Thoracic aorta (tissue), 2 donors: Measurements from ENCODE around the gene ANKFY1. TPM values are rescaled to one million over a fixed set of nuclear protein-coding genes. Genes with fewer than 3 reads are reported as not detected.
"Not testable (repeated sequence)": the region's sequence is repeated elsewhere in the genome, so short reads cannot be mapped to it uniquely, and the experiment has no call there.

Source experiments
- ATAC-seq: fragments of 150-250 bp; one replicate; pipeline ENCODE4 v1.8.0; 2017; ENCODE audit warnings: low read depth; ENCODE audit not compliant: insufficient number of reproducible peaks, low FRiP score
- DNase-seq: peaks from one replicate; pipeline ENCODE4 v3.0.0-alpha.2; 2020; ENCODE audit warnings: low spot score
- H3K27ac ChIP-seq, 2 donors: fragments of 200-600 bp; sonication (generic); 1 replicate in 1 of 2; 2 replicates in 1 of 2; pipeline ENCODE4 v1.5.1; 2016; ENCODE audit warnings: mild to moderate bottlenecking in 2 of 2, moderate library complexity in 2 of 2
- H3K27me3 ChIP-seq: fragments of 200-600 bp; sonication (generic); replicated peaks from 2 replicates; pipeline ENCODE4 v1.6.0; 2016; ENCODE audit warnings: mild to moderate bottlenecking; ENCODE audit not compliant: insufficient read depth
- H3K36me3 ChIP-seq: fragments of 200-600 bp; sonication (generic); one replicate; pipeline ENCODE4 v1.5.1; 2016
- H3K4me1 ChIP-seq, 2 donors: fragments of 200-600 bp; sonication (generic); 1 replicate in 1 of 2; 2 replicates in 1 of 2; pipeline versions ENCODE4 v1.5.1 to v1.6.0; 2016; ENCODE audit warnings: low read depth in 2 of 2, mild to moderate bottlenecking in 1 of 2; ENCODE audit not compliant: control insufficient read depth in 1 of 2
- H3K4me3 ChIP-seq: fragments of 200-600 bp; sonication (generic); 2 replicates; pipeline ENCODE4 v1.5.1; 2016; ENCODE audit warnings: mild to moderate bottlenecking
- H3K9me3 ChIP-seq: fragments of 200-600 bp; sonication (generic); 2 replicates; pipeline ENCODE4 v1.5.1; 2016
- total RNA-seq, 2 donors: library from RNA; depleted of rRNA; stranded (reverse); fragments of >200 nt; gene quantifications; one replicate each; pipeline versions ENCODE4 v1.1.0 to v1.2.3, GENCODE V29; 2016
- TF ChIP-seq, protein P1 (sequence below): fragments of 200-600 bp; sonication (generic); IDR thresholded peaks from one replicate; pipeline ENCODE4 v1.5.1; 2019; ENCODE audit warnings: antibody characterized with exemption

ANKFY1 gene
- total RNA-seq, 2 donors from 2014 or later: 36.8 to 40.4 TPM

GRCh38 chr17:4261452-4261851 is 2.3 kb downstream of the ANKFY1 start:
- Histone ChIP-seq H3K36me3 (no peaks in the 10 kb centered on the region), H3K4me3 (no peak overlapping the region), H3K27me3 (no peaks in the 10 kb centered on the region), H3K27ac (no peak overlapping the region), H3K9me3 (no peaks in the 10 kb centered on the region), H3K4me1 (peaks cover 7 to 32% of the 10 kb centered on the region in 2 donors)
- ATAC-seq (no peak), DNase-seq (no peak)
- TF ChIP-seq, protein P1, sequence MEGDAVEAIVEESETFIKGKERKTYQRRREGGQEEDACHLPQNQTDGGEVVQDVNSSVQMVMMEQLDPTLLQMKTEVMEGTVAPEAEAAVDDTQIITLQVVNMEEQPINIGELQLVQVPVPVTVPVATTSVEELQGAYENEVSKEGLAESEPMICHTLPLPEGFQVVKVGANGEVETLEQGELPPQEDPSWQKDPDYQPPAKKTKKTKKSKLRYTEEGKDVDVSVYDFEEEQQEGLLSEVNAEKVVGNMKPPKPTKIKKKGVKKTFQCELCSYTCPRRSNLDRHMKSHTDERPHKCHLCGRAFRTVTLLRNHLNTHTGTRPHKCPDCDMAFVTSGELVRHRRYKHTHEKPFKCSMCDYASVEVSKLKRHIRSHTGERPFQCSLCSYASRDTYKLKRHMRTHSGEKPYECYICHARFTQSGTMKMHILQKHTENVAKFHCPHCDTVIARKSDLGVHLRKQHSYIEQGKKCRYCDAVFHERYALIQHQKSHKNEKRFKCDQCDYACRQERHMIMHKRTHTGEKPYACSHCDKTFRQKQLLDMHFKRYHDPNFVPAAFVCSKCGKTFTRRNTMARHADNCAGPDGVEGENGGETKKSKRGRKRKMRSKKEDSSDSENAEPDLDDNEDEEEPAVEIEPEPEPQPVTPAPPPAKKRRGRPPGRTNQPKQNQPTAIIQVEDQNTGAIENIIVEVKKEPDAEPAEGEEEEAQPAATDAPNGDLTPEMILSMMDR: no peak

- Histone ChIP-seq H3K27ac (no peak overlapping the region), H3K4me3 (no peak overlapping the region), H3K9me3 (no peaks in the 10 kb centered on the region), H3K4me1 (peaks cover 7 to 22% of the 10 kb centered on the region in 2 donors), H3K36me3 (no peaks in the 10 kb centered on the region), H3K27me3 (no peaks in the 10 kb centered on the region)
- DNase-seq (no peak), ATAC-seq (no peak)
- TF ChIP-seq, protein P1: no peak
Observed at GRCh38 chr17:4258867-4259266, 4.9 kb downstream of the ANKFY1 start.

DNA sequence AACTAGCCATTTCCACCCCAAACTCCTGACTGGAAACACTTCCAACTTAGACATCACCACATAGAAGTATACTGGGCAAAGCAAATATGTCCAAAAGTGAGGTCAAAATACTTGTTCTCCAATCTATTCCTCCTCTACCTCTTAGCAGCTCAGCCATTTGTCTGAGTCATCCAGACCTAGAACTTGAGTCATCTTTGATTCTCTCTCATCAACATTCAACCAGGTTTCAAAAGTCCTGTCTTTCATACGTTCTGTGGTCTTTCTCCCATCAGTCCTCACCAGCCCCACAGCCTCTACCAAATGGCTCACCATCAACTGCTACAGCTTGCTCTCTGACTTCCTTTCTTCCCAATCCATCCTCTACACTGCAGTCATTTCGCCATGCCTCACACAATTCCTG is 6.8 kb downstream of the ANKFY1 start:
- H3K4me3 ChIP-seq: no peak overlapping the region
- H3K36me3 ChIP-seq: no peaks in the 10 kb centered on the region
- H3K4me1 ChIP-seq: peaks cover 0 to 18% of the 10 kb centered on the region in 2 donors
- DNase-seq: no peak
- ATAC-seq: no peak
- no peak overlapping the region for H3K27ac ChIP-seq
- TF ChIP-seq, protein P1: no peak
- H3K27me3 ChIP-seq: no peaks in the 10 kb centered on the region
- H3K9me3 ChIP-seq: no peaks in the 10 kb centered on the region

DNA sequence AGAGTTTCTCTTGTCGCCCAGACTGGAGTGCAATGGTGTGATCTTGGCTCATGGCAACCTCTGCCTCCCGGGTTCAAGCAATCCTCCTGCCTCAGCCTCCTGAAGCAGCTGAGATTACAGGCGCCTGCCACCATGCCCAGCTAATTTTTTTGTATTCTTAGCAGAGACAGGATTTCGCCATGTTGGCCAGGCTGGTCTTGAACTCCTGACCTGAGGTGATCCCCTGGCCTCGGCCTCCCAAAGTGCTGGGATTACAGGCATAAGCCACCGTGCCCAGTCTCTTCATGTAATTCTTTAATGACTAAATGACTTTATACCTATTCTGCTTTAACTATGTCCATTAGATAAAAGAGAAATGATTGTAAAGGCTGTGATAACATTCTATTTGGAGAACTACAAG is 8.5 kb downstream of the ANKFY1 start:
- not testable (repeated sequence) for H3K36me3 ChIP-seq, DNase-seq, H3K9me3 ChIP-seq, H3K27ac ChIP-seq, H3K27me3 ChIP-seq, ATAC-seq, H3K4me3 ChIP-seq
- peaks cover 4 to 22% of the 10 kb centered on the region in 2 donors for H3K4me1 ChIP-seq

DNA sequence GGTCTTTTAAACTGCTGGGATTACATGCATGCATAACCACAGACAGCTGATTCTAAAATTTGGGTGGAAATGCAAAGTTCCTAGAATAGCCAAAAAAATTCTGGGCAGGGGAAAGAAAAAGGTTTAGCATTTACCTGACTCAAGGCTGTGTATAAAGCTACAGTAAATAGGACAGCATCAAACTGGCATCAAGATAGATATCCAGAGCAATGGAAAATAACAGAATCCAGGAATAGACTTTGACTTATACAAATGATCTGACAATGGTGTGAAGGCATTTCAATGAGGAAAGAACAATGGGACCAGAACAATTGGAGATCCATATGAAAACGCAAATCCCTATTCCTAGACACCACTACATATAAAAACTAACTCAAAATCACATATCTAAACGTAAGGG is 12.9 kb downstream of the ANKFY1 start:
- DNase-seq: no peak
- TF ChIP-seq, protein P1: no peak
- H3K4me3 ChIP-seq: no peak overlapping the region
- H3K4me1 ChIP-seq: peaks cover 20 to 45% of the 10 kb centered on the region in 2 donors
- H3K27ac ChIP-seq: peak overlapping the region in 1 of 2 donors; percentile 27
- H3K9me3 ChIP-seq: no peaks in the 10 kb centered on the region
- H3K27me3 ChIP-seq: no peaks in the 10 kb centered on the region
- no peaks in the 10 kb centered on the region for H3K36me3 ChIP-seq
- ATAC-seq: no peak

DNA sequence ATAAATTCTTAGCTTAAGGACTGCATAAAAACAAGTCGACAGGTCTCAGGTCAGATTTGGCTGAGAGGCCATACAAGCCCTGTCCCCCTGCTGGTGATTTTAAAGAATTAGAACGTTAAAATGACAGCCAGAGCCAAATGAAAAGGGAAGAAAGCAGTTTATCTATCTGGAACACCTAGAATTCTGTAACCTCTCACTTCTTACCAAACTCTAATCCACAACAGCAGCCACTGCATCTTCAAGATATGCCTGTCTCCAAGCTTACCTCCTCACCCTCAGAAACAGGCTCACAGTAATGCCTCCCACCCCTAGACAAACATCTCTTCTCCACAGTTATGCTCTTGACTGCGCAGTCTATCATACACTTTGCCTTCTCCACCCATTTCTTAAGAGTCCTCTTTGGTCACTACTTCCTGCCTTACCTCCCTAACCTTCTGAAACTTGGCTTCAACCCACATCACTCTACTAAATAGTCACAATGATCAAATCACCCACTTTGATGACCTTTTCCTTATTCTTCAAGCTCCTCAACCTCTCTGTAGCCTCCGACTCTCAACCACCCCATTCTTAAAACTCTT is 14.2 kb downstream of the ANKFY1 start:
- TF ChIP-seq, protein P1: peak; percentile 48
- no peak for ATAC-seq
- Histone ChIP-seq H3K27me3 (no peaks in the 10 kb centered on the region), H3K27ac (peak overlapping the region; percentile 71 to 79), H3K36me3 (no peaks in the 10 kb centered on the region), H3K4me1 (peaks cover 20 to 45% of the 10 kb centered on the region in 2 donors), H3K4me3 (no peak overlapping the region), H3K9me3 (no peaks in the 10 kb centered on the region)
- DNase-seq: no peak
